Left ventricle myocardium superior (tissue), 1 donor: ENCODE results near the gene STUB1. TPM values are rescaled to one million over a fixed set of nuclear protein-coding genes. Genes with fewer than 3 reads are reported as not detected.
A peak's percentile ranks its signal among the peaks of the same experiment; 100 is the strongest.

Source experiments
- ATAC-seq: fragments of 200-7000 bp; cut with Tn5 transposase; one replicate; pipeline ENCODE4 v1.9.1; 2020; ENCODE audit warnings: mild to moderate bottlenecking, moderate library complexity
- DNase-seq: peaks from one replicate; pipeline ENCODE4 v3.0.0-alpha.2; 2020
- intact Hi-C: fragments of 100-400 bp; cut with micrococcal nuclease; formaldehyde crosslinking; loops from one replicate; pipeline ENCODE4 v1.11.0; 2022
- total RNA-seq: library from RNA; stranded (reverse); fragmentation: NEBNext Ultra II Directional; extraction: Animal tissue kit (Norgen Biotek cat#: 25700); gene quantifications from one replicate; pipeline ENCODE4 v1.2.1, GENCODE V29; 2021
- donor health status: DM: no; HTN: yes; CAD: no; lungs with severe emphysema.

STUB1 gene
- total RNA-seq, 1 donor from 2014 or later: 144 TPM

GRCh38 chr16:660459-661183 lies 19.6 kb upstream of the STUB1 start:
- peak; percentile 87 for ATAC-seq
- intact Hi-C loops: no loop called here

GRCh38 chr16:661184-661821 lies 18.9 kb upstream of the STUB1 start:
- ATAC-seq (peak; percentile 2), DNase-seq (peak; percentile 53)
- intact Hi-C loops: no loop called here

More at GRCh38 chr16:660459-661183, 19.6 kb upstream of the STUB1 start:
- DNase-seq: peak; percentile 93

- DNase-seq (no peak), ATAC-seq (no peak)
- intact Hi-C loops: no loop called here
Observed at GRCh38 chr16:662095-662494, 18.1 kb upstream of the STUB1 start.

- ATAC-seq: no peak
- intact Hi-C loops: no loop called here
- DNase-seq: no peak
Observed at GRCh38 chr16:662597-662996, 17.6 kb upstream of the STUB1 start.

GRCh38 chr16:666572-666971 lies 13.6 kb upstream of the STUB1 start:
- ATAC-seq (no peak), DNase-seq (no peak)
- intact Hi-C loops: no loop called here

- ATAC-seq (no peak), DNase-seq (no peak)
- intact Hi-C loops: no loop called here
Observed at GRCh38 chr16:667113-667779, 13.0 kb upstream of the STUB1 start.

- intact Hi-C loops: no loop called here
- DNase-seq (peak; percentile 97), ATAC-seq (peak; percentile 92)
Observed at GRCh38 chr16:667780-668518, 12.3 kb upstream of the STUB1 start, which contains the start of gene RHOT2. RHOT2 (plus strand) TSS chr16:668132; CDS start chr16:668200, 68 bp downstream.

GRCh38 chr16:668519-669171 lies 11.6 kb upstream of the STUB1 start:
- DNase-seq (no peak), ATAC-seq (peak; percentile 3)
- intact Hi-C loops: no loop called here

- intact Hi-C loops: no loop called here
- ATAC-seq: no peak
- DNase-seq: no peak
Observed at GRCh38 chr16:669666-670065, 10.5 kb upstream of the STUB1 start.

GRCh38 chr16:670485-671352 lies 9.5 kb upstream of the STUB1 start:
- intact Hi-C loops: no loop called here
- DNase-seq: no peak
- no peak for ATAC-seq

- intact Hi-C loops: no loop called here
- no peak for DNase-seq
- no peak for ATAC-seq
Observed at GRCh38 chr16:671353-672131, 8.7 kb upstream of the STUB1 start.

GRCh38 chr16:672371-672770 lies 7.8 kb upstream of the STUB1 start:
- intact Hi-C loops: no loop called here
- ATAC-seq (no peak), DNase-seq (no peak)

GRCh38 chr16:672851-673250 lies 7.4 kb upstream of the STUB1 start:
- DNase-seq (no peak), ATAC-seq (no peak)
- intact Hi-C loops: no loop called here

GRCh38 chr16:673399-673991 lies 6.7 kb upstream of the STUB1 start:
- intact Hi-C loops: no loop called here
- ATAC-seq (no peak), DNase-seq (no peak)

GRCh38 chr16:674214-674881 lies 5.9 kb upstream of the STUB1 start:
- no peak for DNase-seq
- peak; percentile 16 for ATAC-seq
- intact Hi-C loops: no loop called here

GRCh38 chr16:674968-675883 lies 5.0 kb upstream of the STUB1 start, which contains the start of gene RHBDL1:
RHBDL1 (plus strand) TSS chr16:675671; CDS start chr16:675791, 120 bp downstream.
- ATAC-seq: no peak
- intact Hi-C loops: no loop called here
- peak; percentile 69 for DNase-seq
